Measurements from ENCODE around the gene SNX30. TPM values are rescaled to one million over a fixed set of nuclear protein-coding genes. Genes with fewer than 3 reads are reported as not detected.

SNX30 gene
- total and polyA plus RNA-seq, 2 experiments from 2014 or later, result 6.4 to 29.1 TPM

GRCh38 chr9:112861638-112862555 is 111.3 kb downstream of the SNX30 start:
- Histone ChIP-seq H3K27ac (no peak overlapping the region), H4K20me1 (ENCODE audit: insufficient read depth, poor library complexity, severe bottlenecking) (no peaks in the 10 kb centered on the region), H3K4me1 (ENCODE audit: insufficient read depth) (no peaks in the 10 kb centered on the region), H3K9me3 (ENCODE audit: low read depth) (no peaks in the 10 kb centered on the region), H3K27me3 (no peaks in the 10 kb centered on the region), H3K36me3 (replicated peaks; ENCODE audit: insufficient read depth, low read depth) (no peaks in the 10 kb centered on the region), H3K79me2 (no peaks in the 10 kb centered on the region), H2AFZ (no peak overlapping the region), H3K4me2 (no peak overlapping the region), H3K4me3 (no peak overlapping the region), H3K9me2 (replicated peaks; ENCODE audit: insufficient read depth) (no peaks in the 10 kb centered on the region)
- DNase-seq (ENCODE audit: low spot score), result no peak
- no peak for TF ChIP-seq EZH2 (IDR thresholded peaks at IDR 0.05; ENCODE audit: borderline replicate concordance)
- TF ChIP-seq EZH2phosphoT487 (IDR thresholded peaks at IDR 0.05; ENCODE audit: low read depth, severe bottlenecking, unreplicated experiment), result no peak
- TF ChIP-seq, protein P1, sequence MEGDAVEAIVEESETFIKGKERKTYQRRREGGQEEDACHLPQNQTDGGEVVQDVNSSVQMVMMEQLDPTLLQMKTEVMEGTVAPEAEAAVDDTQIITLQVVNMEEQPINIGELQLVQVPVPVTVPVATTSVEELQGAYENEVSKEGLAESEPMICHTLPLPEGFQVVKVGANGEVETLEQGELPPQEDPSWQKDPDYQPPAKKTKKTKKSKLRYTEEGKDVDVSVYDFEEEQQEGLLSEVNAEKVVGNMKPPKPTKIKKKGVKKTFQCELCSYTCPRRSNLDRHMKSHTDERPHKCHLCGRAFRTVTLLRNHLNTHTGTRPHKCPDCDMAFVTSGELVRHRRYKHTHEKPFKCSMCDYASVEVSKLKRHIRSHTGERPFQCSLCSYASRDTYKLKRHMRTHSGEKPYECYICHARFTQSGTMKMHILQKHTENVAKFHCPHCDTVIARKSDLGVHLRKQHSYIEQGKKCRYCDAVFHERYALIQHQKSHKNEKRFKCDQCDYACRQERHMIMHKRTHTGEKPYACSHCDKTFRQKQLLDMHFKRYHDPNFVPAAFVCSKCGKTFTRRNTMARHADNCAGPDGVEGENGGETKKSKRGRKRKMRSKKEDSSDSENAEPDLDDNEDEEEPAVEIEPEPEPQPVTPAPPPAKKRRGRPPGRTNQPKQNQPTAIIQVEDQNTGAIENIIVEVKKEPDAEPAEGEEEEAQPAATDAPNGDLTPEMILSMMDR (IDR thresholded peaks at IDR 0.05; ENCODE audit: poor library complexity), result no peak
- WGBS (ENCODE audit: low lambda C conversion rate, missing lambda C conversion rate), result 88% methylated on average over 19 of the region's 19 CpGs

DNA sequence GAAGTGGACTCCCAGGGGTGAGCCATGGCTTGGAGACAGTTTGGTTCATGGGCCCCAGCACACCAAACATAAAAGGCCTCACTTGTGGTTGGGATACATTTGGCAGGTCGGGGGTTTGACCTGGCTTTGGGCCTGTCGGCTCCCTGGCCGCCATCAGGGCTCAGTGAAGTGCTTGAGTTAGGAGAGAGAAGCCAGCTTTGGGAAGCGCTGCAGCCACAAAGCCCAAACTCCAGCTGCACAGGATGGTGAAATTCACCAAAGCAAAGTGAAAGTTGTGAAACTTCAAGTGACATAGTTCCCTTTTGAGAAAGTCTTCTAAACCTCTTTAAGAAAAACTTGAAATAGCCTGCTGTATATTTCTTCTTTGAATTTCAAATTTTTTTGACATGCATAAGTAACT is 112.7 kb downstream of the SNX30 start:
- 44% methylated on average over 4 of the region's 4 CpGs for WGBS (ENCODE audit: low lambda C conversion rate, missing lambda C conversion rate)
- no peak overlapping the region for H3K27ac ChIP-seq
- TF ChIP-seq EZH2phosphoT487 (IDR thresholded peaks at IDR 0.05; ENCODE audit: low read depth, severe bottlenecking, unreplicated experiment), result no peak
- TF ChIP-seq, protein P1 (IDR thresholded peaks at IDR 0.05; ENCODE audit: poor library complexity), result no peak
- no peak for TF ChIP-seq EZH2 (IDR thresholded peaks at IDR 0.05; ENCODE audit: borderline replicate concordance)
- H3K79me2 ChIP-seq, result no peaks in the 10 kb centered on the region
- peaks cover 5% of the 10 kb centered on the region for H3K4me1 ChIP-seq (ENCODE audit: insufficient read depth)
- DNase-seq (ENCODE audit: low spot score), result no peak
- no peaks in the 10 kb centered on the region for H4K20me1 ChIP-seq (ENCODE audit: insufficient read depth, poor library complexity, severe bottlenecking)
- H2AFZ ChIP-seq, result no peak overlapping the region
- no peak overlapping the region for H3K4me3 ChIP-seq
- H3K9me3 ChIP-seq (ENCODE audit: low read depth), result no peaks in the 10 kb centered on the region
- H3K4me2 ChIP-seq, result no peak overlapping the region
- H3K9me2 ChIP-seq (replicated peaks; ENCODE audit: insufficient read depth), result no peaks in the 10 kb centered on the region
- no peaks in the 10 kb centered on the region for H3K27me3 ChIP-seq
- no peaks in the 10 kb centered on the region for H3K36me3 ChIP-seq (replicated peaks; ENCODE audit: insufficient read depth, low read depth)

DNA sequence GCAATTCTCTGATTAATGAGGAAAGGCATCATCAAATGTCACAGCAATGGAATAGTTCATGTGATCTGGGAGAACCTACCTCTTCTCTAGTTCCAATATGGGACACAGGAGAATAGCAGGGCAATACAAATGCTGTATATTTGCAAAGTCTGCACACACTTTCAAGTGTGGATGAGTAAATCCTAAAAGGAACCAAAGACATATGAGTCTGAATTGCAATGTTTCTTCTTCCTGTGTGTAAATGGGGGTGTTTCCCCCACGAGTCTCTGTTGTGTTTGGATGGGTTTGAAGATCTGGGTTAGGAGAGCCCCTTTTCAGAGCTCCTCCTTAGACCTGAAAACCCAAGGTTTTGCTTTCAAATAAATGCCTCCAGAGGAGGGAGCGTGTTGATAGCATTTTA is 113.2 kb downstream of the SNX30 start:
- no peaks in the 10 kb centered on the region for H3K36me3 ChIP-seq (replicated peaks; ENCODE audit: insufficient read depth, low read depth)
- H3K4me2 ChIP-seq, result no peak overlapping the region
- TF ChIP-seq EZH2phosphoT487 (IDR thresholded peaks at IDR 0.05; ENCODE audit: low read depth, severe bottlenecking, unreplicated experiment) (no peak), EZH2 (IDR thresholded peaks at IDR 0.05; ENCODE audit: borderline replicate concordance) (no peak)
- TF ChIP-seq, protein P1 (IDR thresholded peaks at IDR 0.05; ENCODE audit: poor library complexity), result no peak
- no peaks in the 10 kb centered on the region for H3K27me3 ChIP-seq
- WGBS (ENCODE audit: low lambda C conversion rate, missing lambda C conversion rate), result 80% methylated on average over 2 of the region's 2 CpGs
- no peak for DNase-seq (ENCODE audit: low spot score)
- no peaks in the 10 kb centered on the region for H3K9me3 ChIP-seq (ENCODE audit: low read depth)
- H2AFZ ChIP-seq, result no peak overlapping the region
- no peak overlapping the region for H3K4me3 ChIP-seq
- no peaks in the 10 kb centered on the region for H3K9me2 ChIP-seq (replicated peaks; ENCODE audit: insufficient read depth)
- no peaks in the 10 kb centered on the region for H3K79me2 ChIP-seq
- no peaks in the 10 kb centered on the region for H4K20me1 ChIP-seq (ENCODE audit: insufficient read depth, poor library complexity, severe bottlenecking)
- no peak overlapping the region for H3K27ac ChIP-seq
- peaks cover 6% of the 10 kb centered on the region for H3K4me1 ChIP-seq (ENCODE audit: insufficient read depth)

Measured in hepatocyte (in vitro differentiated cells).